Kidney epithelial cell (primary cell): ENCODE measurements around the gene PPP2R1B. TPM values are rescaled to one million over a fixed set of nuclear protein-coding genes. Genes with fewer than 3 reads are reported as not detected.
A peak's percentile ranks its signal among the peaks of the same experiment; 100 is the strongest.

Source experiments
- DNase-seq: peaks from one replicate; pipeline ENCODE4 v3.0.0-alpha.2; 2010; ENCODE audit warnings: low read depth
- H3K27me3 ChIP-seq: 2 replicates; pipeline ENCODE4 v1.6.0; 2011; ENCODE audit warnings: low read length; ENCODE audit not compliant: control insufficient read depth, insufficient read depth
- H3K36me3 ChIP-seq: 2 replicates; pipeline ENCODE4 v1.5.1; 2011; ENCODE audit warnings: low read length; ENCODE audit not compliant: control insufficient read depth, insufficient read depth
- H3K4me3 ChIP-seq: 2 replicates; pipeline ENCODE4 v1.5.1; 2011; ENCODE audit warnings: low read depth, mild to moderate bottlenecking, control low read depth, low read length
- CTCF ChIP-seq: IDR thresholded peaks from 2 replicates; pipeline ENCODE4 v1.5.1; 2011; ENCODE audit warnings: mild to moderate bottlenecking, moderate library complexity, low read length, control low read depth, inconsistent platforms; ENCODE audit not compliant: insufficient read depth, poor library complexity, severe bottlenecking
- total RNA-seq: library from RNA; depleted of rRNA; stranded (reverse); fragments of >200 nt; gene quantifications from 2 replicates; pipeline ENCODE4 v1.2.3, GENCODE V29; 2015

PPP2R1B gene
- total RNA-seq, 1 donor from 2014 or later: 34.5 TPM

- H3K4me3 ChIP-seq: no peak overlapping the region
- peak; percentile 25 for DNase-seq
- no peak for TF ChIP-seq CTCF
Measured at GRCh38 chr11:111797145-111797581, 31.0 kb upstream of the PPP2R1B start.

DNA sequence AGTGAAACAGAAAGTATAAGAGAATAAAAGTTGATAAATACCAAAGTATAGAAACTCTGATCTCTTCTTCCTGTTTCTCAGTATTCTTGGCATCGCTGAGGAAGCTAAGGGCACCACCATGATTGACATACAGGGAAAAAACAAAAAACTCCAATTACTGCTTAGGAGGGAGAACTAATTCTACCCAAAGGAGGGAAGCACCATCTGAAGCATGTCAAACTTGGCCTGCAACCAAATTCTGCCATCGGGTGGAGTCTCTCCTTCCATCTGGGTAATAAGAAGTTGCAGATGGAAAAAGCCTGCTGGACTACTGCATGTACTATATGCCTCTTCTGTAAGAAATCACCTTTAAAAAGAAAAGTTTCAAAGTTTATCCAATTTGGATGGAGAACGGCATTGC, 30.5 kb upstream of the PPP2R1B start:
- no peaks in the 10 kb centered on the region for H3K27me3 ChIP-seq
- H3K4me3 ChIP-seq: no peak overlapping the region
- no peak for DNase-seq
- no peaks in the 10 kb centered on the region for H3K36me3 ChIP-seq
- TF ChIP-seq CTCF: no peak

More at GRCh38 chr11:111797145-111797581, 31.0 kb upstream of the PPP2R1B start:
- Histone ChIP-seq H3K27me3 (no peaks in the 10 kb centered on the region), H3K36me3 (no peaks in the 10 kb centered on the region)

- no peaks in the 10 kb centered on the region for H3K36me3 ChIP-seq
- no peak for DNase-seq
- TF ChIP-seq CTCF: no peak
- H3K27me3 ChIP-seq: no peaks in the 10 kb centered on the region
- H3K4me3 ChIP-seq: no peak overlapping the region
Measured at GRCh38 chr11:111795334-111795985, 29.3 kb upstream of the PPP2R1B start.

DNA sequence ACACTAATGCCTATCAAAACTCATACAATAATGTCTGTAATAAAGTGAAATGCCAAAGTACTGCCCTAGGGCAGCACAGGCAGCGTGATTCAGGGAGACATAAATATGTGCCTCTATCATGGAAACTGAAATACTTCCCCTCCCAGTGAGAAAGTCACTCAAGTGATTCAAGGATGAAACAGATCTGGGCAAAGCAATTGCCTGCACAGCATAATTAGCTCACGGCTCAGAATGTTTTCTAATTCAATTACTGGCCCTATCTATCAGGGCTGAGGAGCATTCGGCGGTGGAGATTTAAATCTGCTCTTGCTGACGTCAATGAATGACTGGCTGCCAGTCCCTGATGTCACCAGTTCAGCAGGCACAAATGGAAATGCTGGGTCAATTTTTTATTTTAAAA, 27.7 kb upstream of the PPP2R1B start:
- Histone ChIP-seq H3K36me3 (no peaks in the 10 kb centered on the region), H3K4me3 (no peak overlapping the region), H3K27me3 (no peaks in the 10 kb centered on the region)
- no peak for TF ChIP-seq CTCF
- peak; percentile 48 for DNase-seq

GRCh38 chr11:111792955-111793500, 26.8 kb upstream of the PPP2R1B start:
- no peak for TF ChIP-seq CTCF
- H3K27me3 ChIP-seq: no peaks in the 10 kb centered on the region
- H3K36me3 ChIP-seq: no peaks in the 10 kb centered on the region
- DNase-seq: no peak
- H3K4me3 ChIP-seq: no peak overlapping the region

DNA sequence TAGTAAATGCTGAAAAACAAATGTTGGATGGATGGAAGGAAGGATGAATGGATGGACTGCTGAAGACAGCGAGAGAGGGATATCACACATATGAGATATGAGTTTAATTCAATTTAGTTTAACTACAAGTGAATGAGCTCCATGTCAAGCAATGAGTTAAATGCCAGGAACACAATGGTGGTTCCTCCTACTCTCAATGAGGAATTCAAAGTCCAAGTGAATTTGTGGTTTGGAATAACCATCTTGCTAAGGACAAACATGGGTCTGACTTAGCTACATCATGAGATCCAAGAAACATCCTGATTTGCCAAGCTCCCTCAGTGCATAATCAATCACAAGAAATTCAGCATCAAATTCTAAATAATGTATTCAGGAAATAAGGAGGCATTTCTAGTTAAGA, 26.1 kb upstream of the PPP2R1B start:
- TF ChIP-seq CTCF: no peak
- Histone ChIP-seq H3K36me3 (no peaks in the 10 kb centered on the region), H3K27me3 (no peaks in the 10 kb centered on the region), H3K4me3 (no peak overlapping the region)
- no peak for DNase-seq
